Right atrium auricular region (tissue), 2 donors: ENCODE data around the gene GLB1L3. TPM values are rescaled to one million over a fixed set of nuclear protein-coding genes. Genes with fewer than 3 reads are reported as not detected.

Source experiments
- DNase-seq: peaks from one replicate; pipeline ENCODE4 v3.0.0-alpha.2; 2019; ENCODE audit warnings: low spot score
- H3K27ac ChIP-seq, 2 donors: fragments of 200-600 bp; sonication (generic); 1 replicate in 1 of 2; 2 replicates in 1 of 2; pipeline ENCODE4 v1.5.1; 2016 to 2019
- H3K27me3 ChIP-seq, 2 donors: fragments of 200-600 bp; sonication (generic); one replicate each; pipeline versions ENCODE4 v1.5.1 to v1.6.0; 2017 to 2019
- H3K36me3 ChIP-seq: fragments of 200-600 bp; sonication (generic); one replicate; pipeline ENCODE4 v1.5.1; 2016
- H3K4me1 ChIP-seq, 2 donors: fragments of 200-600 bp; sonication (generic); one replicate each; pipeline versions ENCODE4 v1.5.1 to v1.6.0; 2017 to 2019
- H3K4me3 ChIP-seq, 2 donors: fragments of 200-600 bp; sonication (generic); 1 replicate in 1 of 2; 2 replicates in 1 of 2; pipeline ENCODE4 v1.5.1; 2017 to 2019; ENCODE audit warnings: mild to moderate bottlenecking in 1 of 2, moderate library complexity in 1 of 2
- H3K9me3 ChIP-seq, 2 donors: fragments of 200-600 bp; sonication (generic); one replicate each; pipeline ENCODE4 v1.5.1; 2019
- CTCF ChIP-seq, 2 donors: fragments of 200-600 bp; sonication (generic); IDR thresholded peaks; one replicate each; pipeline ENCODE4 v1.5.1; 2019; ENCODE audit warnings: antibody characterized with exemption in 2 of 2
- total RNA-seq, 2 donors: library from RNA; depleted of rRNA; stranded (reverse); fragments of >200 nt; gene quantifications; one replicate each; pipeline ENCODE4 v1.1.0, GENCODE V29; 2016

GLB1L3 gene
- total RNA-seq, 2 donors from 2014 or later, result not detected

GRCh38 chr11:134238956-134239355, 37.2 kb upstream of the GLB1L3 start:
- TF ChIP-seq CTCF (IDR thresholded peaks at IDR 0.05), result no peak
- H3K27me3 ChIP-seq, result no peaks in the 10 kb centered on the region
- H3K36me3 ChIP-seq, result peaks cover 58% of the 10 kb centered on the region
- no peak for DNase-seq
- H3K4me1 ChIP-seq, result peaks cover 0 to 7% of the 10 kb centered on the region in 2 donors
- no peak overlapping the region for H3K27ac ChIP-seq
- no peaks in the 10 kb centered on the region for H3K9me3 ChIP-seq
- no peak overlapping the region for H3K4me3 ChIP-seq

- DNase-seq, result no peak
- Histone ChIP-seq H3K27ac (no peak overlapping the region), H3K9me3 (no peaks in the 10 kb centered on the region), H3K27me3 (no peaks in the 10 kb centered on the region), H3K4me1 (no peaks in the 10 kb centered on the region), H3K4me3 (no peak overlapping the region), H3K36me3 (peaks cover 67% of the 10 kb centered on the region)
- TF ChIP-seq CTCF (IDR thresholded peaks at IDR 0.05), result no peak
Observed at GRCh38 chr11:134240592-134240991, 35.6 kb upstream of the GLB1L3 start.

DNA sequence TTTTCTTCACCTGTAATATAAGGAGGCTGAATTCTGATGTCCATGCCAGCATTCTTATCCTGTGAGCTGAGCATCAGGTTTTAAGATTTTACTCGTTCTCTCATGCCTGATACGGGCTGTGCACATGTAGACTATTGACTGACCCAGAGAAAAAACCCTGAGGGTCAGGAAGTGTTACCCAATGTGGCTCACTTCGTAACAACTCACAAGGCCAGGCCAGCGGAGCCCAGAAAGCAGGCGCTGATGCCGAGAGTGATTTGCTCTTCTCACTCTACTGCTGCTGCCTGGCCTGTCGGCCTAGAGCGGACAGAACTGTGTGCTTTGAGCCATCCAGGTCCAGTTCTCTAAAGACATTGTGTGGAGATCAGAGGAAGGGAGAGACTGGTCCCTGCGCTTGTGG, 33.8 kb upstream of the GLB1L3 start:
- Histone ChIP-seq H3K27me3 (no peaks in the 10 kb centered on the region), H3K27ac (no peak overlapping the region), H3K36me3 (peaks cover 77% of the 10 kb centered on the region), H3K4me1 (no peaks in the 10 kb centered on the region), H3K9me3 (no peaks in the 10 kb centered on the region), H3K4me3 (no peak overlapping the region)
- no peak for DNase-seq
- no peak for TF ChIP-seq CTCF (IDR thresholded peaks at IDR 0.05)

DNA sequence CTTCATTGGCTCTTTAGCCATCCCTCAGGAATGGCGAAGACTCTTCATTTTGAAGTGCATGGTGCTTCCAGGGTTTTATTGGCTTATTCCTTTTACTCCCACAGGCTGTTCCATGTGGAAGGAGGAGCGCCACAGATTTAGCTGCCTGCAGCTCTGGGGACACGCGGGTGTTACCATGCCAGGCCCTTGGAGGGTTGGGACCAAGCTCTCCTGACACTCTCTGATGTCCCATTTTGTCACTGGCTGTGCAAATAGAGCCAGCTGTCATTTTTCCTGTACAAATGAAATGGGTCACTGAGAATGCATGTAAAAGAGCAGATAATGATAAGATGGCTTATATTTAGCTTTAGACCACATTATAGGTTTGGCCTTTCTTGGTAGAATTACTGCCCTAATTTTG, 32.3 kb upstream of the GLB1L3 start:
- no peak for TF ChIP-seq CTCF (IDR thresholded peaks at IDR 0.05)
- Histone ChIP-seq H3K27me3 (no peaks in the 10 kb centered on the region), H3K4me1 (no peaks in the 10 kb centered on the region), H3K9me3 (no peaks in the 10 kb centered on the region), H3K27ac (no peak overlapping the region), H3K36me3 (peaks cover 92% of the 10 kb centered on the region), H3K4me3 (no peak overlapping the region)
- no peak for DNase-seq

GRCh38 chr11:134244593-134244992, 31.6 kb upstream of the GLB1L3 start:
- peaks cover 95% of the 10 kb centered on the region for H3K36me3 ChIP-seq
- no peak for DNase-seq
- H3K27ac ChIP-seq, result no peak overlapping the region
- peak; percentile 17 to 50 for TF ChIP-seq CTCF (IDR thresholded peaks at IDR 0.05)
- no peaks in the 10 kb centered on the region for H3K9me3 ChIP-seq
- no peaks in the 10 kb centered on the region for H3K4me1 ChIP-seq
- no peaks in the 10 kb centered on the region for H3K27me3 ChIP-seq
- H3K4me3 ChIP-seq, result no peak overlapping the region

- Histone ChIP-seq H3K36me3 (peaks cover 96% of the 10 kb centered on the region), H3K9me3 (no peaks in the 10 kb centered on the region), H3K27me3 (no peaks in the 10 kb centered on the region), H3K4me3 (no peak overlapping the region), H3K4me1 (no peaks in the 10 kb centered on the region), H3K27ac (no peak overlapping the region)
- TF ChIP-seq CTCF (IDR thresholded peaks at IDR 0.05), result no peak
- no peak for DNase-seq
Observed at GRCh38 chr11:134245434-134245833, 30.7 kb upstream of the GLB1L3 start.
